Body of pancreas (tissue), 4 donors: ENCODE results near the gene BTNL9.

Experiments used
- POLR2A ChIP-seq, 3 donors: fragments of 450-650 bp; IDR thresholded peaks; one replicate each; pipeline ENCODE4 v1.6.1; 2016; ENCODE audit warnings: antibody characterized with exemption in 3 of 3, mild to moderate bottlenecking in 2 of 3
- TF ChIP-seq, protein P1 (sequence below), 7 experiments: fragments of 450-650 bp in 4 of 7; fragments of 200-600 bp in 3 of 7; sonication (generic) in 3 of 7; IDR thresholded peaks; one replicate each; pipeline ENCODE4 v1.5.1; 2016 to 2019; ENCODE audit warnings: antibody characterized with exemption in 7 of 7

- TF ChIP-seq, protein P1, sequence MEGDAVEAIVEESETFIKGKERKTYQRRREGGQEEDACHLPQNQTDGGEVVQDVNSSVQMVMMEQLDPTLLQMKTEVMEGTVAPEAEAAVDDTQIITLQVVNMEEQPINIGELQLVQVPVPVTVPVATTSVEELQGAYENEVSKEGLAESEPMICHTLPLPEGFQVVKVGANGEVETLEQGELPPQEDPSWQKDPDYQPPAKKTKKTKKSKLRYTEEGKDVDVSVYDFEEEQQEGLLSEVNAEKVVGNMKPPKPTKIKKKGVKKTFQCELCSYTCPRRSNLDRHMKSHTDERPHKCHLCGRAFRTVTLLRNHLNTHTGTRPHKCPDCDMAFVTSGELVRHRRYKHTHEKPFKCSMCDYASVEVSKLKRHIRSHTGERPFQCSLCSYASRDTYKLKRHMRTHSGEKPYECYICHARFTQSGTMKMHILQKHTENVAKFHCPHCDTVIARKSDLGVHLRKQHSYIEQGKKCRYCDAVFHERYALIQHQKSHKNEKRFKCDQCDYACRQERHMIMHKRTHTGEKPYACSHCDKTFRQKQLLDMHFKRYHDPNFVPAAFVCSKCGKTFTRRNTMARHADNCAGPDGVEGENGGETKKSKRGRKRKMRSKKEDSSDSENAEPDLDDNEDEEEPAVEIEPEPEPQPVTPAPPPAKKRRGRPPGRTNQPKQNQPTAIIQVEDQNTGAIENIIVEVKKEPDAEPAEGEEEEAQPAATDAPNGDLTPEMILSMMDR (IDR thresholded peaks at IDR 0.05), result no peak
- TF ChIP-seq POLR2A (IDR thresholded peaks at IDR 0.05), result no peak
Observed at GRCh38 chr5:181058321-181058720, 18.3 kb downstream of the BTNL9 start.
